Breast epithelium (tissue), 3 donors: ENCODE data around the gene SELP.

ENCODE experiments used
- POLR2A ChIP-seq: fragments of 450-650 bp; IDR thresholded peaks from one replicate; pipeline ENCODE4 v1.6.1; 2016; ENCODE audit warnings: antibody characterized with exemption, mild to moderate bottlenecking, moderate library complexity
- TF ChIP-seq, protein P1 (sequence below), 3 donors: fragments of 450-650 bp; IDR thresholded peaks; one replicate each; pipeline ENCODE4 v1.5.1; 2016 to 2017; ENCODE audit warnings: antibody characterized with exemption in 3 of 3, mild to moderate bottlenecking in 3 of 3, moderate library complexity in 3 of 3

DNA sequence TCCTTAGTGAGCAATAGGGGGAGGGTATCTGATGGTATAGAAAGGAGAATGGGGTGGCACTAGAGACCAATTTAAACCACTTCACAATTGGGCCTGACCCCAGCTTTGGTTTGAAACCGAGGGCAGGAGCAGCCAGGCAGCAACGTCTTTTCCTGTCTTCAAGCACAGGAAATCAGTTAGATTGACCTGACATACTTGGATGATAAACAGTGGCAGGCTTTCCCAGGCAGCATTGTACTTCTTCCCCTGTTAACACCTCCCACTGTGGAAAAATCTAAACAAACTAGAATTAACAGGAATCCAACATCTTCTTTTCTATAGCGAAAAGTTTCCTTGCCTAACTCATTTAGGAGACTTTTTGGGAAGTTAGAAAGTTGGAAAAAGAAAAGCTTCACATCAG lies 40.9 kb upstream of the SELP start:
- TF ChIP-seq POLR2A = no peak
- TF ChIP-seq, protein P1, sequence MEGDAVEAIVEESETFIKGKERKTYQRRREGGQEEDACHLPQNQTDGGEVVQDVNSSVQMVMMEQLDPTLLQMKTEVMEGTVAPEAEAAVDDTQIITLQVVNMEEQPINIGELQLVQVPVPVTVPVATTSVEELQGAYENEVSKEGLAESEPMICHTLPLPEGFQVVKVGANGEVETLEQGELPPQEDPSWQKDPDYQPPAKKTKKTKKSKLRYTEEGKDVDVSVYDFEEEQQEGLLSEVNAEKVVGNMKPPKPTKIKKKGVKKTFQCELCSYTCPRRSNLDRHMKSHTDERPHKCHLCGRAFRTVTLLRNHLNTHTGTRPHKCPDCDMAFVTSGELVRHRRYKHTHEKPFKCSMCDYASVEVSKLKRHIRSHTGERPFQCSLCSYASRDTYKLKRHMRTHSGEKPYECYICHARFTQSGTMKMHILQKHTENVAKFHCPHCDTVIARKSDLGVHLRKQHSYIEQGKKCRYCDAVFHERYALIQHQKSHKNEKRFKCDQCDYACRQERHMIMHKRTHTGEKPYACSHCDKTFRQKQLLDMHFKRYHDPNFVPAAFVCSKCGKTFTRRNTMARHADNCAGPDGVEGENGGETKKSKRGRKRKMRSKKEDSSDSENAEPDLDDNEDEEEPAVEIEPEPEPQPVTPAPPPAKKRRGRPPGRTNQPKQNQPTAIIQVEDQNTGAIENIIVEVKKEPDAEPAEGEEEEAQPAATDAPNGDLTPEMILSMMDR (IDR thresholded peaks at IDR 0.05) = no peak
